Ecto neural progenitor cell (in vitro differentiated cells): Measurements from ENCODE around the gene ENDOG.
"Not testable (repeated sequence)": the region's sequence is repeated elsewhere in the genome, so short reads cannot be mapped to it uniquely, and the experiment has no call there.

Source experiments
- DNase-seq: peaks from one replicate; pipeline ENCODE4 v3.0.0-alpha.2; 2018; ENCODE audit warnings: low spot score

The ENDOG gene

GRCh38 chr9:128862401-128862851 lies 44.1 kb downstream of the ENDOG start:
- DNase-seq: no peak

- DNase-seq: peak; percentile 91
Measured at GRCh38 chr9:128863647-128864046, 45.3 kb downstream of the ENDOG start.

GRCh38 chr9:128870128-128870940 lies 52.0 kb downstream of the ENDOG start:
- DNase-seq: no peak

GRCh38 chr9:128870941-128871265 lies 52.6 kb downstream of the ENDOG start:
- DNase-seq: not testable (repeated sequence)
